Astrocyte (in vitro differentiated cells and primary cell): ENCODE results near the gene WDR5B. TPM values are rescaled to one million over a fixed set of nuclear protein-coding genes. Genes with fewer than 3 reads are reported as not detected.

ENCODE experiments used
- DNase-seq: peaks from one replicate; pipeline ENCODE4 v3.0.0-alpha.2; 2010; ENCODE audit warnings: low read depth
- FAIRE-seq: peaks from 2 replicates; lab custom pipeline; 2011; peaks lifted over from hg19 to GRCh38; lab: Jason Lieb, UNC
- H2AFZ ChIP-seq: 2 replicates; pipeline ENCODE4 v1.6.0; 2012; ENCODE audit warnings: low read depth, low read length, inconsistent platforms
- H3K27ac ChIP-seq: 2 replicates; pipeline ENCODE4 v1.5.1; 2011; ENCODE audit warnings: low read depth, low read length, inconsistent platforms
- H3K27me3 ChIP-seq: 2 replicates; pipeline ENCODE4 v1.6.0; 2011; ENCODE audit warnings: low read length, inconsistent platforms; ENCODE audit not compliant: insufficient read depth
- H3K36me3 ChIP-seq: 2 replicates; pipeline ENCODE4 v1.5.1; 2011; ENCODE audit warnings: low read length, inconsistent platforms; ENCODE audit not compliant: insufficient read depth
- H3K4me1 ChIP-seq: 2 replicates; pipeline ENCODE4 v1.5.1; 2011; ENCODE audit warnings: low read length, inconsistent platforms; ENCODE audit not compliant: insufficient read depth
- H3K4me2 ChIP-seq: 2 replicates; pipeline ENCODE4 v1.6.0; 2012; ENCODE audit warnings: low read length, inconsistent platforms
- H3K4me3 ChIP-seq: 2 replicates; pipeline ENCODE4 v1.5.1; 2011; ENCODE audit warnings: low read depth, mild to moderate bottlenecking, low read length, inconsistent platforms; ENCODE audit not compliant: insufficient read depth
- H3K79me2 ChIP-seq: 2 replicates; pipeline ENCODE4 v1.6.0; 2012; ENCODE audit warnings: mild to moderate bottlenecking, low read length, inconsistent platforms; ENCODE audit not compliant: insufficient read depth
- H3K9ac ChIP-seq: 2 replicates; pipeline ENCODE4 v1.6.0; 2012; ENCODE audit warnings: mild to moderate bottlenecking, low read length, inconsistent platforms
- H3K9me3 ChIP-seq: 2 replicates; pipeline ENCODE4 v1.5.1; 2012; ENCODE audit warnings: low read depth, mild to moderate bottlenecking, low read length, inconsistent platforms; ENCODE audit not compliant: insufficient read depth
- H4K20me1 ChIP-seq: 2 replicates; pipeline ENCODE4 v1.6.0; 2012; ENCODE audit warnings: low read length, inconsistent platforms; ENCODE audit not compliant: insufficient read depth
- H3K27ac Mint-ChIP-seq: one replicate; pipeline ENCODE4 v1.8.0; 2021; ENCODE audit warnings: mild to moderate bottlenecking, mixed read lengths; ENCODE audit not compliant: unreplicated experiment
- H3K27me3 Mint-ChIP-seq: one replicate; pipeline ENCODE4 v1.8.0; 2021; ENCODE audit warnings: low read depth, mixed read lengths; ENCODE audit not compliant: unreplicated experiment
- H3K36me3 Mint-ChIP-seq: one replicate; pipeline ENCODE4 v1.8.0; 2021; ENCODE audit warnings: low read depth, mixed read lengths; ENCODE audit not compliant: unreplicated experiment
- H3K4me1 Mint-ChIP-seq: one replicate; pipeline ENCODE4 v1.8.0; 2021; ENCODE audit warnings: low read depth, mixed read lengths; ENCODE audit not compliant: unreplicated experiment
- H3K4me3 Mint-ChIP-seq: one replicate; pipeline ENCODE4 v1.8.0; 2021; ENCODE audit warnings: mild to moderate bottlenecking, moderate library complexity, mixed read lengths; ENCODE audit not compliant: unreplicated experiment
- H3K9me3 Mint-ChIP-seq: one replicate; pipeline ENCODE4 v1.8.0; 2021; ENCODE audit warnings: mild to moderate bottlenecking, mixed read lengths; ENCODE audit not compliant: unreplicated experiment
- CTCF ChIP-seq: IDR thresholded peaks from 2 replicates; pipeline ENCODE4 v1.5.1; 2011; ENCODE audit warnings: low read depth, mild to moderate bottlenecking, inconsistent platforms, low read length, moderate library complexity; ENCODE audit not compliant: insufficient read depth
- EZH2 ChIP-seq: IDR thresholded peaks from 2 replicates; pipeline ENCODE4 v1.6.1; 2012; ENCODE audit warnings: mild to moderate bottlenecking, low read length, inconsistent platforms; ENCODE audit not compliant: insufficient read depth
- total RNA-seq: library from RNA; stranded (reverse); gene quantifications from 2 replicates; pipeline ENCODE4 v1.2.1, GENCODE V29; 2021

The WDR5B gene
- total RNA-seq, 1 donor from 2014 or later = 3.9 TPM

GRCh38 chr3:122391681-122392446, 24.0 kb downstream of the WDR5B start:
- Histone ChIP-seq H3K79me2 (no peaks in the 10 kb centered on the region), H3K27me3 (no peaks in the 10 kb centered on the region), H3K36me3 (no peaks in the 10 kb centered on the region), H3K4me2 (no peak overlapping the region), H3K4me1 (peaks cover 5% of the 10 kb centered on the region), H3K27ac (no peak overlapping the region), H3K9ac (no peak overlapping the region), H4K20me1 (no peaks in the 10 kb centered on the region), H3K4me3 (no peak overlapping the region), H3K9me3 (no peaks in the 10 kb centered on the region), H2AFZ (no peak overlapping the region)
- Mint-ChIP-seq H3K27ac (no peak overlapping the region), H3K36me3 (no peaks in the 10 kb centered on the region), H3K4me1 (peaks cover 39% of the 10 kb centered on the region), H3K27me3 (no peaks in the 10 kb centered on the region), H3K9me3 (no peaks in the 10 kb centered on the region), H3K4me3 (no peak overlapping the region)
- DNase-seq (no peak), FAIRE-seq (peak; percentile 17)
- TF ChIP-seq EZH2 (no peak), CTCF (no peak)

GRCh38 chr3:122390665-122391064, 25.2 kb downstream of the WDR5B start:
- no peak for FAIRE-seq
- DNase-seq = no peak
- no peak for TF ChIP-seq EZH2
- TF ChIP-seq CTCF = no peak
- no peaks in the 10 kb centered on the region for H3K9me3 ChIP-seq
- no peak overlapping the region for H3K4me3 ChIP-seq
- H3K36me3 ChIP-seq = no peaks in the 10 kb centered on the region
- H3K9me3 Mint-ChIP-seq = no peaks in the 10 kb centered on the region
- H3K27me3 ChIP-seq = no peaks in the 10 kb centered on the region
- H3K4me1 ChIP-seq = peaks cover 5% of the 10 kb centered on the region
- H4K20me1 ChIP-seq = no peaks in the 10 kb centered on the region
- H3K27ac ChIP-seq = no peak overlapping the region
- H3K79me2 ChIP-seq = no peaks in the 10 kb centered on the region
- H3K36me3 Mint-ChIP-seq = no peaks in the 10 kb centered on the region
- peaks cover 28% of the 10 kb centered on the region for H3K4me1 Mint-ChIP-seq
- no peak overlapping the region for H3K27ac Mint-ChIP-seq
- no peak overlapping the region for H2AFZ ChIP-seq
- H3K4me2 ChIP-seq = no peak overlapping the region
- no peak overlapping the region for H3K9ac ChIP-seq
- H3K27me3 Mint-ChIP-seq = no peaks in the 10 kb centered on the region
- no peak overlapping the region for H3K4me3 Mint-ChIP-seq

GRCh38 chr3:122389892-122390291, 26.0 kb downstream of the WDR5B start:
- Histone ChIP-seq H2AFZ (no peak overlapping the region), H3K4me2 (no peak overlapping the region), H3K4me1 (peaks cover 5% of the 10 kb centered on the region), H4K20me1 (no peaks in the 10 kb centered on the region), H3K36me3 (no peaks in the 10 kb centered on the region), H3K9me3 (no peaks in the 10 kb centered on the region), H3K27ac (no peak overlapping the region), H3K79me2 (no peaks in the 10 kb centered on the region), H3K9ac (no peak overlapping the region), H3K4me3 (no peak overlapping the region), H3K27me3 (no peaks in the 10 kb centered on the region)
- Mint-ChIP-seq H3K36me3 (no peaks in the 10 kb centered on the region), H3K9me3 (no peaks in the 10 kb centered on the region), H3K4me1 (peaks cover 24% of the 10 kb centered on the region), H3K27me3 (no peaks in the 10 kb centered on the region), H3K27ac (no peak overlapping the region), H3K4me3 (no peak overlapping the region)
- no peak for FAIRE-seq
- no peak for TF ChIP-seq CTCF
- no peak for TF ChIP-seq EZH2
- no peak for DNase-seq
